Activated CD4-positive, alpha-beta memory T cell treated with anti-CD3 and anti-CD28 coated beads, Interleukin-2, amount 10 ng/mL, durations not matched to agents 7 days and 5 days (primary cell): ENCODE results near the gene AADACL3. TPM values are rescaled to one million over a fixed set of nuclear protein-coding genes. Genes with fewer than 3 reads are reported as not detected.
"Not testable (repeated sequence)": the region's sequence is repeated elsewhere in the genome, so short reads cannot be mapped to it uniquely, and the experiment has no call there.

ENCODE experiments used
- CTCF ChIA-PET: fragments of 350-600 bp; sonication (Branson Sonifier 250); formaldehyde crosslinking; loops from one replicate; lab custom pipeline; 2021; ENCODE audit warnings: antibody characterized with exemption, inconsistent platforms; lab: Charles Lee
- POLR2A ChIA-PET: fragments of 350-600 bp; sonication (Branson Sonifier 250); formaldehyde crosslinking; loops from one replicate; lab custom pipeline; 2021; ENCODE audit warnings: antibody characterized with exemption; lab: Charles Lee
- DNase-seq: peaks from one replicate; pipeline ENCODE4 v3.0.0-alpha.2; 2020
- H3K27ac Mint-ChIP-seq: one replicate; pipeline ENCODE4 v1.8.0; 2021; ENCODE audit warnings: mild to moderate bottlenecking, mixed read lengths
- H3K27me3 Mint-ChIP-seq: one replicate; pipeline ENCODE4 v1.8.0; 2021; ENCODE audit warnings: mixed read lengths
- H3K36me3 Mint-ChIP-seq: one replicate; pipeline ENCODE4 v1.8.0; 2021; ENCODE audit warnings: low read depth, mixed read lengths
- H3K4me1 Mint-ChIP-seq: one replicate; pipeline ENCODE4 v1.8.0; 2021; ENCODE audit warnings: mixed read lengths
- H3K4me3 Mint-ChIP-seq: one replicate; pipeline ENCODE4 v1.8.0; 2021; ENCODE audit warnings: mild to moderate bottlenecking, mixed read lengths
- H3K9me3 Mint-ChIP-seq: one replicate; pipeline ENCODE4 v1.8.0; 2021; ENCODE audit warnings: mixed read lengths
- total RNA-seq, 2 experiments: library from RNA; stranded (reverse); gene quantifications; one replicate each; pipeline ENCODE4 v1.2.3, GENCODE V29; 2021

Gene AADACL3
- total RNA-seq: not detected

GRCh38 chr1:12715896-12716437 is at the start of gene AADACL3:
Gene AADACL3, plus strand, starts transcription at chr1:12716110. Its CDS starts 67 bp downstream, at chr1:12716177.
- no peaks in the 10 kb centered on the region for H3K9me3 Mint-ChIP-seq
- POLR2A ChIA-PET: no interaction called here
- no peak within 1 kb of the TSS for H3K4me3 Mint-ChIP-seq
- CTCF ChIA-PET: no interaction called here
- H3K36me3 Mint-ChIP-seq: no peaks in the 10 kb centered on the region
- no peak within 1 kb of the TSS for H3K27ac Mint-ChIP-seq
- peaks cover 18% of the 10 kb centered on the region for H3K27me3 Mint-ChIP-seq
- DNase-seq: no peak
- no peaks in the 10 kb centered on the region for H3K4me1 Mint-ChIP-seq

GRCh38 chr1:12666141-12666735 is 49.7 kb upstream of the AADACL3 start:
- peaks cover 5% of the 10 kb centered on the region for H3K9me3 Mint-ChIP-seq
- H3K27ac Mint-ChIP-seq: no peak overlapping the region
- H3K4me3 Mint-ChIP-seq: no peak overlapping the region
- peaks cover 7% of the 10 kb centered on the region for H3K27me3 Mint-ChIP-seq
- POLR2A ChIA-PET: no interaction called here
- no peaks in the 10 kb centered on the region for H3K36me3 Mint-ChIP-seq
- CTCF ChIA-PET: no interaction called here
- no peaks in the 10 kb centered on the region for H3K4me1 Mint-ChIP-seq
- no peak for DNase-seq

GRCh38 chr1:12669529-12670068 is 46.3 kb upstream of the AADACL3 start:
- H3K27me3 Mint-ChIP-seq: peaks cover 23% of the 10 kb centered on the region
- no peak overlapping the region for H3K27ac Mint-ChIP-seq
- no peak overlapping the region for H3K4me3 Mint-ChIP-seq
- H3K36me3 Mint-ChIP-seq: no peaks in the 10 kb centered on the region
- no peak for DNase-seq
- ChIA-PET CTCF (interaction anchor here (0.9 to 2.8 kb wide), 3 partner anchors 11 to 15 kb away, joined by 3 to 13 read pairs (median 4); no protein-coding TSS in a partner anchor), POLR2A (no interaction called here)
- no peaks in the 10 kb centered on the region for H3K4me1 Mint-ChIP-seq
- H3K9me3 Mint-ChIP-seq: peaks cover 5% of the 10 kb centered on the region

- Mint-ChIP-seq H3K4me1 (no peaks in the 10 kb centered on the region), H3K9me3 (no peaks in the 10 kb centered on the region), H3K36me3 (no peaks in the 10 kb centered on the region), H3K27me3 (peaks cover 23% of the 10 kb centered on the region), H3K4me3 (no peak overlapping the region), H3K27ac (no peak overlapping the region)
- DNase-seq: no peak
- ChIA-PET POLR2A (no interaction called here), CTCF (no interaction called here)
These were observed 41.6 kb upstream of the AADACL3 start for GRCh38 chr1:12674358-12674757.

GRCh38 chr1:12676122-12676521 is 39.8 kb upstream of the AADACL3 start:
- H3K9me3 Mint-ChIP-seq, POLR2A ChIA-PET, DNase-seq, H3K36me3 Mint-ChIP-seq, H3K4me3 Mint-ChIP-seq, H3K27ac Mint-ChIP-seq, H3K4me1 Mint-ChIP-seq, CTCF ChIA-PET: not testable (repeated sequence)
- H3K27me3 Mint-ChIP-seq: peaks cover 26% of the 10 kb centered on the region

GRCh38 chr1:12677565-12677964 is 38.3 kb upstream of the AADACL3 start:
- H3K4me1 Mint-ChIP-seq: no peaks in the 10 kb centered on the region
- no peaks in the 10 kb centered on the region for H3K36me3 Mint-ChIP-seq
- H3K9me3 Mint-ChIP-seq: peaks cover 3% of the 10 kb centered on the region
- no peak overlapping the region for H3K4me3 Mint-ChIP-seq
- POLR2A ChIA-PET: no interaction called here
- CTCF ChIA-PET: no interaction called here
- DNase-seq: no peak
- H3K27ac Mint-ChIP-seq: no peak overlapping the region
- H3K27me3 Mint-ChIP-seq: peaks cover 14% of the 10 kb centered on the region

GRCh38 chr1:12678350-12678749 is 37.6 kb upstream of the AADACL3 start:
- Mint-ChIP-seq H3K27ac (no peak overlapping the region), H3K4me1 (no peaks in the 10 kb centered on the region), H3K36me3 (no peaks in the 10 kb centered on the region), H3K9me3 (peaks cover 3% of the 10 kb centered on the region), H3K27me3 (peaks cover 17% of the 10 kb centered on the region), H3K4me3 (no peak overlapping the region)
- no peak for DNase-seq
- POLR2A ChIA-PET: no interaction called here
- CTCF ChIA-PET: no interaction called here

GRCh38 chr1:12678820-12679219 is 37.1 kb upstream of the AADACL3 start:
- ChIA-PET POLR2A (no interaction called here), CTCF (no interaction called here)
- Mint-ChIP-seq H3K36me3 (no peaks in the 10 kb centered on the region), H3K27me3 (peaks cover 18% of the 10 kb centered on the region), H3K4me3 (no peak overlapping the region), H3K9me3 (peaks cover 3% of the 10 kb centered on the region), H3K27ac (no peak overlapping the region), H3K4me1 (no peaks in the 10 kb centered on the region)
- DNase-seq: no peak

- Mint-ChIP-seq H3K27me3 (peaks cover 13% of the 10 kb centered on the region), H3K4me3 (no peak overlapping the region), H3K4me1 (no peaks in the 10 kb centered on the region), H3K27ac (no peak overlapping the region), H3K9me3 (no peaks in the 10 kb centered on the region), H3K36me3 (no peaks in the 10 kb centered on the region)
- POLR2A ChIA-PET: no interaction called here
- DNase-seq: no peak
- CTCF ChIA-PET: no interaction called here
These were observed 25.8 kb upstream of the AADACL3 start for GRCh38 chr1:12690156-12690555.

- H3K4me3 Mint-ChIP-seq: no peak overlapping the region
- H3K27me3 Mint-ChIP-seq: peaks cover 18% of the 10 kb centered on the region
- no peak overlapping the region for H3K27ac Mint-ChIP-seq
- no peaks in the 10 kb centered on the region for H3K9me3 Mint-ChIP-seq
- POLR2A ChIA-PET: no interaction called here
- H3K36me3 Mint-ChIP-seq: no peaks in the 10 kb centered on the region
- no peak for DNase-seq
- no peaks in the 10 kb centered on the region for H3K4me1 Mint-ChIP-seq
- CTCF ChIA-PET: no interaction called here
These were observed 22.7 kb upstream of the AADACL3 start for GRCh38 chr1:12692967-12693782.

GRCh38 chr1:12696658-12697057 is 19.3 kb upstream of the AADACL3 start:
- no peak for DNase-seq
- H3K36me3 Mint-ChIP-seq: no peaks in the 10 kb centered on the region
- H3K4me1 Mint-ChIP-seq: no peaks in the 10 kb centered on the region
- POLR2A ChIA-PET: no interaction called here
- H3K27me3 Mint-ChIP-seq: peaks cover 26% of the 10 kb centered on the region
- CTCF ChIA-PET: no interaction called here
- no peak overlapping the region for H3K27ac Mint-ChIP-seq
- H3K4me3 Mint-ChIP-seq: no peak overlapping the region
- H3K9me3 Mint-ChIP-seq: peaks cover 3% of the 10 kb centered on the region

- Mint-ChIP-seq H3K4me3 (no peak overlapping the region), H3K27me3 (peaks cover 20% of the 10 kb centered on the region), H3K4me1 (no peaks in the 10 kb centered on the region), H3K27ac (no peak overlapping the region), H3K36me3 (no peaks in the 10 kb centered on the region), H3K9me3 (peaks cover 3% of the 10 kb centered on the region)
- no peak for DNase-seq
- ChIA-PET CTCF (no interaction called here), POLR2A (no interaction called here)
These were observed 18.5 kb upstream of the AADACL3 start for GRCh38 chr1:12697397-12697796.

- peaks cover 14% of the 10 kb centered on the region for H3K27me3 Mint-ChIP-seq
- H3K27ac Mint-ChIP-seq: no peak overlapping the region
- DNase-seq: no peak
- no peaks in the 10 kb centered on the region for H3K4me1 Mint-ChIP-seq
- CTCF ChIA-PET: interaction anchor here (1.4 kb wide), 1 partner anchor 45 kb away, joined by 4 read pairs; no protein-coding TSS in a partner anchor
- peaks cover 13% of the 10 kb centered on the region for H3K9me3 Mint-ChIP-seq
- POLR2A ChIA-PET: no interaction called here
- no peaks in the 10 kb centered on the region for H3K36me3 Mint-ChIP-seq
- H3K4me3 Mint-ChIP-seq: no peak overlapping the region
These were observed 12.0 kb upstream of the AADACL3 start for GRCh38 chr1:12703821-12704451.
